ENCODE measurements around the gene KIAA1614. TPM values are rescaled to one million over a fixed set of nuclear protein-coding genes. Genes with fewer than 3 reads are reported as not detected.

The KIAA1614 gene
- total and polyA plus RNA-seq, 10 of the 15 experiments (the other 5 are each of a cell fraction or from before 2014, with no cell fraction given) = 0.03 to 1.0 (median 0.26) TPM; not detected in 1

GRCh38 chr1:180923887-180924286 lies 11.2 kb downstream of the KIAA1614 start:
- no peak overlapping the region for H3K4me3 ChIP-seq
- no peak overlapping the region for H2AFZ ChIP-seq (ENCODE audit: control insufficient read depth, low read depth, low read length)
- no peaks in the 10 kb centered on the region for H3K79me2 ChIP-seq (ENCODE audit: control insufficient read depth, insufficient read depth, low read length)
- no peak overlapping the region for H3K4me2 ChIP-seq (ENCODE audit: control insufficient read depth, insufficient read depth)
- no TSS peak for BruUV-seq (replicated peaks)
- whole genome bisulfite sequencing (ENCODE audit: insufficient coverage, insufficient replicate concordance, low lambda C conversion rate, missing lambda C conversion rate) = 48% methylated on average over 4 of the region's 4 CpGs
- no peaks in the 10 kb centered on the region for H3K9me3 ChIP-seq (replicated peaks; ENCODE audit: control insufficient read depth, insufficient read depth, low read length)
- no peaks in the 10 kb centered on the region for H3K36me3 ChIP-seq (ENCODE audit: control insufficient read depth in 2 of 2, insufficient read depth in 2 of 2, low read length in 1 of 2)
- no peak overlapping the region for H3K27ac ChIP-seq (ENCODE audit: control insufficient read depth, insufficient read depth)
- intact Hi-C loops (cut with micrococcal nuclease; ENCODE audit: unreplicated experiment) = no loop called here
- no peaks in the 10 kb centered on the region for H4K20me1 ChIP-seq (ENCODE audit: control insufficient read depth, insufficient read depth)
- no peak overlapping the region for H3K9ac ChIP-seq (ENCODE audit: control insufficient read depth, insufficient read depth, low read length)
- DNase-seq (ENCODE audit: low read depth, low spot score) (no peak), ATAC-seq (no peak), FAIRE-seq (no peak)
- RAD21 ChIA-PET (ENCODE audit: unreplicated experiment) = interaction anchor here (1.0 to 16.7 kb wide), 6 partner anchors 12 to 212 kb away, joined by 3 to 215 read pairs (median 4); partner anchors contain the start of gene KIAA1614
- SMC1A ChIA-PET (ENCODE audit: uncharacterized antibody, unreplicated experiment) = interaction anchor here (1.3 to 19.3 kb wide), 6 partner anchors 40 to 242 kb away, joined by 3 to 304 read pairs (median 4); no protein-coding TSS in a partner anchor
- H3K4me1 ChIP-seq (ENCODE audit: control insufficient read depth, insufficient read depth, low read length) = peaks cover 7% of the 10 kb centered on the region; the same call in 1 of the 2 replicates
- TF ChIP-seq RAD51 (IDR thresholded peaks at IDR 0.05) = no peak
- no peak for TF ChIP-seq RAD21 (IDR thresholded peaks at IDR 0.05; ENCODE audit: insufficient read depth, low read depth, low read length)
- TF ChIP-seq PKNOX1 (IDR thresholded peaks at IDR 0.05) = no peak
- no peak for TF ChIP-seq NFIC (IDR thresholded peaks at IDR 0.05; ENCODE audit: low read depth, low read length)
- TF ChIP-seq PAX8 (IDR thresholded peaks at IDR 0.05) = no peak
- no peak for TF ChIP-seq EED (IDR thresholded peaks at IDR 0.05; ENCODE audit: low read depth)
- no peak for TF ChIP-seq BCLAF1 (IDR thresholded peaks at IDR 0.05)
- no peak for TF ChIP-seq SPI1 (IDR thresholded peaks at IDR 0.05; ENCODE audit: borderline replicate concordance, insufficient read depth, low read depth, low read length)
- TF ChIP-seq EZH2 (IDR thresholded peaks at IDR 0.05; ENCODE audit: borderline replicate concordance, control insufficient read depth, low read depth, low read length) = no peak
- no peak for TF ChIP-seq E4F1 (IDR thresholded peaks at IDR 0.05; ENCODE audit: borderline replicate concordance, partially characterized antibody)
- no peak for TF ChIP-seq SMAD1 (IDR thresholded peaks at IDR 0.05; ENCODE audit: low read depth, partially characterized antibody)
- TF ChIP-seq ZNF384 (IDR thresholded peaks at IDR 0.05; ENCODE audit: borderline replicate concordance, low read depth, low read length) = no peak
- no peak for TF ChIP-seq KLF5 (IDR thresholded peaks at IDR 0.05; ENCODE audit: partially characterized antibody)
- TF ChIP-seq RELA (IDR thresholded peaks at IDR 0.05; ENCODE audit: borderline replicate concordance, partially characterized antibody) = no peak
- TF ChIP-seq MEF2A (IDR thresholded peaks at IDR 0.05; ENCODE audit: insufficient read depth, low read depth, low read length) = no peak
- no peak for TF ChIP-seq MAX (IDR thresholded peaks at IDR 0.05; ENCODE audit: low read depth, low read length)
- CTCF ChIA-PET = interaction anchor here (0.8 to 19.8 kb wide), 5 partner anchors 15 to 227 kb away, joined by 3 to 344 read pairs (median 4); no protein-coding TSS in a partner anchor
- H3K27me3 ChIP-seq (replicated peaks in 1 of 2; ENCODE audit: control insufficient read depth in 2 of 2, insufficient read depth in 2 of 2, low read length in 1 of 2) = peaks cover 0 to 3% of the 10 kb centered on the region in 2 experiments; a peak in 1 of 4 replicates
- in situ Hi-C loops (cut with MboI) = no loop called here
- POLR2A ChIA-PET = no interaction called here

All from GM12878 (cell line).